H54 (cell line): ENCODE data around the gene CCDC12.

Experiments
- DNase-seq: peaks from one replicate; pipeline ENCODE4 v3.0.0; 2011; ENCODE audit warnings: low spot score, mixed read lengths; ENCODE audit not compliant: insufficient read length
- FAIRE-seq: peaks from 3 replicates; lab custom pipeline; 2011; peaks lifted over from hg19 to GRCh38; lab: Jason Lieb, UNC
- POLR2A ChIP-seq: IDR thresholded peaks from 2 replicates; pipeline ENCODE4 v1.6.1; 2011; ENCODE audit warnings: low read depth, mild to moderate bottlenecking, low read length

CCDC12 gene

GRCh38 chr3:46883830-46884185 is 92.7 kb downstream of the CCDC12 start:
- DNase-seq (no peak), FAIRE-seq (no peak)
- no peak for TF ChIP-seq POLR2A

- DNase-seq = no peak
- no peak for FAIRE-seq
Observed at GRCh38 chr3:46883054-46883829, 93.3 kb downstream of the CCDC12 start.

DNA sequence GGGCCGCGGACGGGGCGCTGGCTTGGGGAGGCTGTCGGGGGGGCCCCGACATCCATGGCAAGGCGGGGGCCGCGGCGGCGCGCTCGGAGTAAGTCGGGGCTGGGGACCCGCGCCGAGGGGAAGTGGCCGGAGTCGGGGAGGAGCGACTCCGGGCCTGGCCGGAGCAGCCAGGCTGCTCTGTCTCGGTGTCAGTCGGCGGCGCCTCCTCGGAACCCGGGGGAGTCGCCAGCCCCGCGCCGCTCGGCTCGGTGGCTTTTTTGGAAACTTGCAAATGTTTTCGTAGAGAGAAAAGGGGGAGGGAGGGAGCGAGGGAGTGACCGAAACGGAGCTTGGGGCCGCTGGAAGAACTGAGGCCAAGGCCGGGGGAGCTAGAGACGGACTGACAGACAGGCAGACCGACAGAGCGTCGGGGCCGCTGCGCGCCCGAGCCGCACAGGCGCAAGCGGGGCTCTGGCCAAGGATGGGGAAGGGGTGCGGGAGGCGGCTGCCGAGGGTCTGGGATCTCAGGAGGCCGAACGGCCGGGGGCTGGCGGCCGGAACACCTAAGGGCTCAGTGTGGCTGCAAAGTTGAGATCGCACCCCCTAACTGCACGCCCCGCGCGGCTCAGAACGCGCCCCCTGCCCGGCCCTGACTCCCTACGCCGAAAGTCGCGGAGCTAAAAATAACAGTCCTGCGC is 94.0 kb downstream of the CCDC12 start:
- FAIRE-seq (no peak), DNase-seq (no peak)
- TF ChIP-seq POLR2A = no peak

More at GRCh38 chr3:46883054-46883829, 93.3 kb downstream of the CCDC12 start:
- no peak for TF ChIP-seq POLR2A

DNA sequence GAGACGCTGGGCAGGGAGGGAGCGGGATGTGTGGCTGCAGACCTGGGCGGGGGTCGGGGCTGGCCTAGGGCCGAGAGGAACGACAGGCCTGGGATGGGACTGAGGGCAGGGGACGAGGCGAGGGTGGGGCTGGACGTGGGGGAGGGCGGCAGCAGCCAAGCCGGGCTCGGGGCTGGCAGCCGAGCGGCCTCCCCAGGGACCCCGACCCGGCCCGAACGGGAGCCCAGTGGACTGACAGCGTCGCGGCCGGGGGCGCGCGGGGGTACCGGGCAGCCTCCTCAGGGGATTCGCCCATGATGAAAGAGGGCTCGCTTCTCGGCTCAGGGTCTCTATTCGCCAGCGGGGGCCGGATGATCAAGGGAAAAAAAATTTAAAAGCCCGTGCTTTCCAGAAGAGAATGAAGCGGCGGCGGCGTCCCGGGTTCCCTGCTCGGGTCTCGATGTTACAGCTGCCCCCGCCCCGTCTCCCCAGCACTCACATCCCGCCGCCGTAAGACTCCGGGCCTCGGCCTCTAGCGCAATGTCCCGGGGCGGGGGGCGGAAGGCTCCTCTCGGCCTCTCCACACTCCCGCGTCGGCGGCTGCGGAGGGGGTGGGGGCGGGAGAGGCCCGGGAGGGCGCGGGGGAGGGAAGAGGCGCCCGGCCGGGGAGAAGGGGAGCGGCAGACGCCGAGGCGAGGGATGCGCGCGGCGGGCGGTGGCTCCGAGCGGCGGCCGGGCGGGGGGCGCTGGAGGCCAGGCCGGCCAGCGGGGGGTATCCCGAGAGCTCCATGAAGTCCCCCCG is 94.8 kb downstream of the CCDC12 start:
- TF ChIP-seq POLR2A = no peak
- FAIRE-seq = no peak
- DNase-seq = no peak

DNA sequence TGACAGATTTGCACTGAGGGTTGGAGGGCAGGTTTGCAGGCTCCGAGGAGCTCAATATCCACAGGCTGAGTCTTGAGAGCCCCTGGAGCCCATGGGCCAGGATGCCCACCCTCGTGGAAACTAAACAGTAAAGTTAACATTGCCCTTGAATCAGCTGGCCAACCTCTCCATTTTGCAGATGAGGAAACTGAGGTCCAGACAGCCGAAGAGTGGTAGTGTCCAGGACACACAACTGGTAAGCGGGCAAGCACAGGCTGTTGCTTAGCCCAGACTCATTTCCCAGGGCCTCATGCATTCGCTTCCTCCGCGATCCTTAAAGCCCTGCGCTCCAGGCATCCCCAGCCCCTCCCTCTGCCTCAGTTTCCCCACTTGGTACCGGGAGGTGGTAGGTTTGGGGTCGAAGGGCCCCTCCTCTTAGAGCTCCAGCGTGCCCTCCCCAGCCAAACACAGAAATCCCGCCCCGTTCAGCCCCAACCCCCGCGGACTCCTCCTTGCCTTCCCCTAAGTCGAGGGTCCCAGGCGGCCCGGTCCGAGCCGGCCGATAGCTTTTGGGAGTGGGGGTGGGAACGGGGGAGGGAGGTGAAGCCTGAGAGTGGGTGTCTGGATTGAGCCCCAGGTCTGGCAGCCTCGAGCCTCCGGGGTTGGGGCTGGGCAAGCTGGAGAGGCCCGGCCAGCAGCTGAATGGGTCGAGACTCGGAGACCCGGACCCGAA is 95.5 kb downstream of the CCDC12 start:
- no peak for FAIRE-seq
- TF ChIP-seq POLR2A = no peak
- DNase-seq = no peak

GRCh38 chr3:46878781-46879436 is 97.6 kb downstream of the CCDC12 start:
- FAIRE-seq (no peak), DNase-seq (peak; percentile 79)
- no peak for TF ChIP-seq POLR2A

DNA sequence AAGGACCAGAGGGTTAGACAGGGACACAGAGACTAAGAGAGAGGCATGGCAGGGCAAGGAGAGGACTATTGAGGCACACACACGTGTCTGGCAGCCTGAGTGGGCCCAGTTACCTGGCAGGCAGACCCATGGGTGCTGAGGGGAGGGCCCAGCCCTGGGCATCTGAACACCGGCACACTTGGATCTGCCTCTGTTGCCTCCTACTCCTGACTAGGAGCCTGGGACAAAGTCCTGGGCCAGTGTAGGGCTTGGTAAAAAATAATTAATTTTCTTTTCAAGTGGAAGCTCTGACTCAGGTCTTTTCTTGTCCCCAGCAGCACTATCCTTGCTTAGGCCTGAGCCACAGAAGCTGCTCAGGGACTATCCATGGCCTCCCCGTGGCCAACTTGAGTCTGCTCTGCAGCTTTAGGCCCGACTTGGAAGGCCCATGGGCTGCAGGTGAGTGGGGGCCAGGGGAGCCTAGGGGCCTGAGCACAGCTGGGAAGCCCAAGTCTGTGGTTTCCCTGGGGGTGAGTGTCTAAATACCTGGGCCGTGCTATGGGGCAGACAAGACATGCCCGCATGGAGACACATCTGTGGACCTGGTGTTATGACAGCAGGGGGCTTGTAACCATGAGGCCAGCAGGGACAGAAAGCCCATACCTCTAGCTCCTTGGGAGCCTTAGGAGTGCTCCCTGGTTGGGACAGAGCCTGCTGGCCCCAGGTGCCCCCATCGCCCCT is 99.0 kb downstream of the CCDC12 start, which contains the start of gene PTH1R:
PTH1R (plus strand) TSS at position 316 of the 720 bp plus-strand sequence. CDS start 5,839 bp downstream, outside the sequence.
- DNase-seq (no peak), FAIRE-seq (no peak)
- no peak for TF ChIP-seq POLR2A

DNA sequence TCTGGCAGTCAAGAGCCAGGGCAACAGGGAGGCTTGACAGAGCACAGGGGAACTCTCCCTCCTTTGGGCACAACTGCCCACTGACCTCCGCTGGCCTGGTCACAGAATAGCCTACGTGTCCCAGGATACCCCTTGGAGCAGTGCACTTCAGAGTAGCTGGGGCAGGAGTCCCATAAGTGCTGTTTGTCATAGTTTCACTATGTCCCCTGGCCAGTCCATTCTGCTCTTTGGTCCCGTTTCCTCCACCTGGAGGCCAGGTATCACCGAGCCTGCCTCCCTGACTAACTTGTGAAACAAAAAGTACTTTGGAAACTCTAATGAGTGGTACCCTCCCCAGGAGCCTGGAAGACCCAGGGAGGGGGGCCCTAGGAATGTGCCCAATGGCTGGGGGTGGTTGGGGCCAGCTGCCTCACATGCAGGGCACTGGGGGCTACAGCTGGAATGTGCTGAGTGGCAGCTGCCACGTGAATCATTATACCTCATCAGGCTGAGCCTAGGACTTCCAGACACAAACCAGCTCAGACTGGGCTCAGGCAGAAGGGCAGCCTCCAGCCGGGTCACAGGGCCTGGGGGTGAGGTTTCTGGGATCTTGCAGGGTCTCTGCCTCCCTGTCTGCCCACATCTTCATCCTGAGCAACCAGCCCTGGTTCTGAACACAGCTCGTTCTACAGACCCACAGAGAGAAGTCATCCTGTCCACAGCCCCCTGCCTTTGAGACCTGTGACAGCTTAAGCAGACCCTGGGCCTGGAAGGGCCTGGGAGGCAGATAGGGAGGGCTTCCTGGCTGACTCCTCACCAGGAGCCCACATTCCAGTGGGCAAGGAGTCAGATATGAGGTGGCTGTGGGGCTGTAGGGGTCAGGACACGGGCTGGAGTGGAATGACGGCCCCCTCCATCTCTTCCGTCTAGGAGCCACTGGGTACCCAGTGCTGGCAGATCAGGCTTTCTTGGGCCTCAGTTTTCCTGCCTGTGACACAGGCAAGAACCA is 99.9 kb downstream of the CCDC12 start:
- no peak for TF ChIP-seq POLR2A
- no peak for FAIRE-seq

DNA sequence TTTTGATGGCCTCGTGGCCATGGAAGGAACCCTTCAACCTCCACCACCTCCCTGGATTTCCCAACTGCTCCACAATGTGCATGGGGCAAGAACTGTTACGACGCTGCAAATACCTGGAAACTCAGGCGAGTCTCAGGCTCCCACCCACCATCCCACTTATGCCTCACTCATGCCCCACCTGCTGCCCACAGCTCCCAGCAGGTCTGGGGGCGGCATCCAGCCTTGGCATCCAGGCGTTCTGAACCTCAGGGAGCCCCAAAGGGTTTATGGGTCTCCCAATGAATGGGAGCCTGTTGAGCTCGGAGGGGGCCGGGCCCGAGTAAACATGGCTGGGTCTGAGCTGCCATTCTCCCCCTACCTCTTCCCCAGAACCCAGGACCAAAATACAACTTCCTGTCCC is 101.0 kb downstream of the CCDC12 start:
- FAIRE-seq (no peak), DNase-seq (no peak)
- no peak for TF ChIP-seq POLR2A

More for the DNA sequence above, 99.9 kb downstream of the CCDC12 start:
- DNase-seq = no peak

DNA sequence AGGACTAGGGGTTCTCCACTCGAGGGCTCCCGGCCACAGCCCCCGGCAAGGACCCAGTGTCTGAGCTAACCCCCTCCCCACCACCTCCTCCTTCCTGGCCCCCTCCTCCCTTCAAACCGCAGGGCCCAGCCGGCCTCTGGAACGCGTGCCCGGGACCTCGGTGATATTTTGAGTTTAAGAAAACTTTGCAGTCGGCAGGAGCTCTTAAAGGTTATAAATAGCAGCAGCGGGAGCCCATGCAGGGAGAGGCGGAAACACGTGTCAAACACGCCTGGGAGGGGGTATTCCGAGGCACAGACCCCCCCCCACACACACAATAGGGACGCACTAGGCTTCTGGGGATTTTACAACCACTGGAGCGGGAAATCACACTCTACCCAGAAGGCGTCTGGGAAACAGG is 102.1 kb downstream of the CCDC12 start:
- no peak for DNase-seq
- TF ChIP-seq POLR2A = no peak
- FAIRE-seq = no peak

- DNase-seq = no peak
- FAIRE-seq = no peak
Observed at GRCh38 chr3:46873521-46873920, 103.0 kb downstream of the CCDC12 start.

More at GRCh38 chr3:46873521-46873920, 103.0 kb downstream of the CCDC12 start:
- no peak for TF ChIP-seq POLR2A
